Hippocampal formation (tissue), 2 donors: ENCODE measurements around the gene SP7.
"Not testable (repeated sequence)": the region's sequence is repeated elsewhere in the genome, so short reads cannot be mapped to it uniquely, and the experiment has no call there.

Experiments
- DNase-seq, 2 donors: peaks; one replicate each; lab custom pipeline; 2025; lab: John Stamatoyannopoulos, UW

Gene SP7

DNA sequence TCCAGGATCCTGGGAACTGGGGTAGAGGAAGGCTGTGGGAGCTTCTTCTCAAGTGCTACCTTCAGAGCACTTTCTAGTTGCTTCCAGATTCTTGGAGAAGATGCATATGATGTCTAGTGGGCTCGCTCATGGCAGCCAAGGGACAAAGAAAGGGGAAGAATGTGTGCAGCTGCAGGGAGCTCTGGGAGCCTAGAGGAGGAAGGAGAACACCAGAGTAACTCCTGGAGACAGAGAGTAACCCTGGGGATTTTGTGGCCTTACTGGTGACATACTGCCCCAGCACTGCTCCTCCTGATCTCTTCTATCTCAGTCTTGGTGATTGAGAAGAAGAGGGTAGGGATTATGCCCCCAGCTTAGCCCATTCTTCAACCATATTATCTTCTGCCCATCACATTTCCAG, 10.3 kb upstream of the SP7 start:
- DNase-seq = no peak

DNA sequence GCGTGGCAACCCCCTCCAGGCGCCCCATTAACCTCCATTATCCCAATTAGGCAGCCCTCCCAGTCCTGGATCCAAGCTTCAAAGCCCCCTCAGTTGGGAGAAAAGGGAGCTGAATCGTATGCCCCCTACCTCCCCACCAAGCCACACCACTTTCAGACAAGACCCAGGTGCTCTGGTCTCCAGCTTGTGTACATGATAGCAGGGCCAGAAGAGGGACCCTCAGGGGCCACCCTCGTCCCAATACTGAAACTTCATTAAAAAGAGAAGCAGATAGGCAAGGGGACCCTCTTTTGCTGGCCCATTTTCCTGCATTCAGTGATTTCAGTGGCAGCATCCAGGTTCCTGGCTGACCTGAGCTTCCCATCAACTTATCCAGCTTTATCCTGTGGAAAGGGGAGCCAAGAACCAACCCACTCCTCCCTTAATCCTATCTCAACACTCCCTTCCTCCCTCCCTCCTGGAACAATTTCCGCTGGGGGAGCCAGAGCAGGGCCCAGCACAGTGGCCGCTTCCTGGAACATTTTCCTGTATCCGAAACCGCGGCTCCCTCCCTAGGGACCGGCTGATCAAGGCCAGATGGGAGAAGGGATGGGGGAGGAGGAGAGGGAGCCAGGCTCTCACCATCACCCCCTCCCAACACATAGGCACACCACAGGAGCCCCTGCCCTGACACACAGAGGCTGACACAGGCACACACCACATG, 9.5 kb upstream of the SP7 start:
- no peak for DNase-seq

DNA sequence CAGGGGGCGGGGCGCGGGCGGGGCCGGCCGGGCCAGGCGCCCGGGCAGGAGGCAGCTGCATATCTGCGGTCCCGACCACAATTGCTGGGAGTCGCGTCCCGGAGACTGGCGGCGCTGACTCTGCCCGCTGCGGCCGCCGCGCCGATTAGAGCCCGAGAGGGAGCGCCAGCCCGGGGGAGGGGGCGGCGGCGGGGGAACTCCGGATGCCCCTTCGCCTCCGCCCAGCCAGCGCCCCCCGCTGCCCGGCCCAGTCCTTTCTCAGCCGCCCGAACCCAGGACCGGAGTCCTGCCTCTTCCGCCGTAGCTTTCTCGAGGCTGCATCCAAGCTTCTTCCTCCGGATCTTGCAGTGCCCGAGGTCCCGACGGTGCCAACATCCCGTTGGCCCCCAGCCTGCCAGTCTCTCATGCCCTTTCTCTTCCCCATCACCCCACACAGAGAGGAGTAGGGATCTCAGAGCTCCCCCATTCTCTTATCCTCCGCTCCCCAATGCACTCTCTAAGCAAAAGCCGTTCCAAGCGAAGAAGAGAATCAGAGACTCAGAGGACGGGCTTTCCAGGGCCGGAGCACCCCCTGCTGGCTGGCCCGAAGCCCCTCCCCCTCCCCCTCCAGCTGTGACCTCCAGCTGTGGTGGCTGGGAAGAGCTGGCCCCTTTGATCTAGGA, 8.8 kb upstream of the SP7 start:
- peak; percentile 82 to 91 for DNase-seq

DNA sequence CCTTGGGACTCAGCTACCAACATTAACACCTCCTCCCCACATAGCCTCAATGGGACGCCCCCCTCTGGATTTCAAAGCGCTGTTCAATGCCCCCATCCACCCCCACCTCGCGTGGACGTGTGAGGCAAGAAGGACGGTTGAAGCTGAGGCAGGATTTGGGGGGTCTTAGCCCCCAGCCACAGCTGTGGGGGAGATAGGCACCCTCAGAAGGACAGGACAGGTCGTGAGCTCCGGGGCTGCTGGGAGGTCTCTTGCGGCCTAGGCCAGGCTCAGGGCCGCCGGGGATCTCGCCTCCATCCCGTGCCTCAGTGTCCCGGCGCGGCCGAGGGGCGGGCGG, 8.3 kb upstream of the SP7 start:
- DNase-seq = no peak

DNA sequence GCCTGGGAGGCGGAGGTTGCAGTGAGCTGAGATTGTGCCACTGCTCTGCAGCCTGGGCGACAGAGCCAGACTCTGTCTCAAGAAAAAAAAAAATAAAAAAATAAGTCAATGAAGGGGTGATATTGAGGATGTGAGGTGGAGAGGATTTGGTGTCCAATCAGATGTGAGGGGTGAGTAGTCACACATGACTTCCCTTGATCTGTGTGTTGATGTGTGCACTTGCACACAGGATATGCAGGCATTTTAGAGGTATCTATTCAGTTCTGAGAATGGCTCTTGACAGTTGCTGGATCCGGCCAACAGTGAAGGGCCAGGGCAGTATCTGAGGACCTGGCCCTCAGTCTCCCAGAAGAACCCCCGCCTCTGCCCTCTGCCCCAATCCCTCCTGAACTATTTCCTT, 7.8 kb upstream of the SP7 start:
- DNase-seq = no peak

DNA sequence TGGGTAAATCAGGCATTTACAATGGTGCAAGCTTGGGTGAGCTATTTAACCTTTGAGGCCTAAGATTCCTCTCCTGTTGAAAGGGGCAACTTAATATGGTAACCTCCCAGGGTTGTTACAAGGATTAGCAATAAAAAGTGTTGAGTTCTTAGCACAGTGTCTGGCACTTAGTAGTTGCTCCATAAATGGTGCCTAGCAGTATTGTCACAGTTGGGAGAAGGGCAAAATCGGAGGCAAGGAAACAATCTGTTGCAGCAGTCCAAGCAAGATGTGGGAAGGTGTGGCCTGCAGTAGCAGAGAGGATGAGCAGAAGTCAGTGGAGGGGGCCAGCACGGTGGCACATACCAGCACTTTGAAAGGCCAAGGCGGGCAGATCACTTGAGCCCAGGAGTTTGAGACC, 7.3 kb upstream of the SP7 start:
- DNase-seq = no peak

DNA sequence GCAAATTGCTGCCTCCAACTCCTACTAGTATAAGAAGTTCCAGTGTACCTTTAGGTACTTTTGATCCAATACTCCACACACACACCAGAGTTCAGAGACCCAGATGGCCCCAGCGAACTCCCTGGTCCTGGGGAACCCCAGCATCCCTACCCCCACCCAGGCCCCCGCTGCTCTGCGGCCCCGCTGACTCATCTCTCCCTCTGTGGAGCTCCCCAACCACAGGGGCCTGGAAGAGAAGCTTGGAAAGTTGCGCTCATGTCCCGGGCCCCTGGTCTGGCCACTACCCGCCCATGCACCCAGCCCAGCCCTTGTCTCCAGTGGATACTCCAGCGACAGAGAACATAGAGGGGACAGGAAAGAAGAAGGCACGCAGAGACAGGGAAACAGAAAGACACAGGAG, 4.2 kb upstream of the SP7 start:
- DNase-seq = no peak

DNA sequence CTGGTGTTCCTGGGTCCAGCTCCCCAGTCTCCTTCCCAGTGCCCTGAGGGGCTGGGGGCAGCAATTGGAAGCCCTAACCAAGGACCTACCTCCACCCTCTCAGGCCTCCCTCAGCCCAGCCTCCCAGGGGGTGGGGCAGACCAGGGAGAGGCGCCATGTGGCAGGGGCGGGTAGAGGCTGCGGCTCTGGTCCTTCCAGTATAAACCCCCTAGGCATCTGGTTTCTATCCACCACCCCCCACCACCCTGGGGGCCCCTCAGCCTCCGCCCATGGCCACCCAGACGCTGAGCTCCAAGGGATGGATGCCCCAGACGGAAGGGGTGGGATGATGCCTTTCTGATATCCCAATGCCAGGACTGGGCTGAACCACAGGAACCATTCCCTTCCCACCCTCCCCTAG, 2.8 kb upstream of the SP7 start:
- no peak for DNase-seq

DNA sequence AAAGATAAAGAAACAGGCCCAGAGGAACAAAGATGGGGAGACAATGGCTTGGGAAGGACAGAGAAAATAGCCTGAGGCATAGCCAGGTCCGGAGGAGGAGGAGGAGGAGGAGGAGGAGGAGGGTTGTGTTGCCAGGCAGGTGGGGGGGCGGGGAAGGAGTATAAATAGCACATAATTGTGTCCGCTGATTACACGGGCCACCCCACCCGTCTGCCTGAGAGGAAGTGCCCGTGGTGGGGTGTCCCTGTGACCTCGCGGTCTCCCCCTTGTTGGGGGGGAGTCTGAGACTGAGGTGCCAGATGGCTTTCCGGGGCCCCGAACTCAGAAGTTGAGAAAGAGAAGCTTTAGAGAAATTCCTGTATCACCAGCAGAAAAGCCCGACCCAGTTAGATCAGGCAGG, 1.9 kb upstream of the SP7 start:
- no peak for DNase-seq

DNA sequence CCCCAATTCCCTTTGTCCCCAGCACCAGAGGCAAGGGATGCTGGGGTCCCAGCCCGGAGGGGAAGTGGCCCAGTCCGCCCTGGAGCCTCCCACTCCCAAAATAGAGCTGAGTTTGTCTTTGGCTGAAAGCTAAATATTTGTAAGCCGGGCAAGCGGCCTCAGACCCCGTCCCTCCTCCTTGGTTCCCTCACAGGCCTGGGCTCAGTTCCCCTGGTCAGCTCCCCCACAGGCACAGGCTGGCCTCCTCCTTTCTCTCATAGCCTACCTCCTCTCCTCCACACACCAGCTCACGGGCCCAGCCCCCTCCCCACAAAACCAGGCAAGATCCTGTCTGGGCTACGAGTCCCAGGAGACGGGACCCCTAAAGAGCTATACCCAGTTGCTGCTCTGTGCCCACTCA, 1.3 kb downstream of the SP7 start:
- DNase-seq = no peak

DNA sequence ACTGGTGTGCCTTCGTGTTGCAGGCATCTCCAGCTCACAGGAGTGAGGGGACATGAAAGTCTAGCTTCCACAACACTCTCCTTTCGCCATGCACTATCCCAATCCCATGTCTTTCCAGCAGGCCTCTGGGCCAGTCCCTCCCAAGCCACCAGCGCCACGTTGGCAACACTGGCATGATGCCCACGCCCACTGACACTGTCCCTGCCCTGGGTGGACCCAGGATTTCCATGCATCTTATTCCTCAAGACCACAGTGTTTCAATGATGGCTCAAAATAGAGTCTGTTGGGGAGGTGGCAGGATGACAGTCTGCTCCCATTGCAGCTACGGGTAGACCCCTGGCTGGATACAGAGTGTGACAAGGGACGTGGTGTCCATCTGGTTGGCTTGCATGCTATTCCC, 2.3 kb downstream of the SP7 start:
- no peak for DNase-seq

DNA sequence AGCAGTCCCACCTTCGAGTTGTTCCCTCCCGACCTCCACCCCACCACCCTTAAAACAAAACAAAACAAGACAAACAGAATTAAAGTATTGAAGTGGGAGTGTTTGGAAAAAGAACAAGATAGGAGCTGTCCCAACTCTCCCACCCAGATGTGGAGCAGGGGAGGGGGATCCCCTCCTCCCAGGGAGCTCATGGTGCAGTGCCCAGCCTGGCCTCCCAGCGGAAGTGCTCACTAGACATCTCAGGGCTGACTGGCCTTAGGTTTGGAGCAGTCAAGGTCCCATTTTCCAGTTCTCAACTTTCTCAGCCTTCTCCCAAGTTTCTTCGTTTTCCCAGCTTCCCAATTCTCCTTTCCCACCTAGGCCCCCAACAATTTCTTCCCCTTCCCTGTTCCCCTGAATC, 2.9 kb downstream of the SP7 start:
- DNase-seq = no peak

DNA sequence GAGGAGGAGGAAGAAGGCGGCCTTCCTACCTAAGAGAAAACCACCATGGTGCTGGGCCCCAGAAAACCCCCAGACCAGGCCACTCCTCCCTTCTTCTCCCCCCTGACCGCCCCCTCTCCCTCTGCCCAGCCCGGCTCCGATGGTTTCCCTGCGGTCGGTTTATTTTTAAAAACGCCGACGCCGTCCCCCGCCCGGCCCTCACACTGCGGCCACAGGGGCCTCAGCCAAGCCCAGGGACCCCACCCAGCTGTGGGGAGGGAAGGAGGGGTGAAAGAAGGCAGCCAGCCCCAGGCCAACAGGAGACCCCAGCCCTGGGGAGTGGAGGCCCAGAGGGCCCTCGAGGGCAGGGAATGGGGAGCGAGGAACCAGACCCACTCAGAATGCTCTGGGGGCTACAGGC, 3.4 kb downstream of the SP7 start:
- DNase-seq = no peak

DNA sequence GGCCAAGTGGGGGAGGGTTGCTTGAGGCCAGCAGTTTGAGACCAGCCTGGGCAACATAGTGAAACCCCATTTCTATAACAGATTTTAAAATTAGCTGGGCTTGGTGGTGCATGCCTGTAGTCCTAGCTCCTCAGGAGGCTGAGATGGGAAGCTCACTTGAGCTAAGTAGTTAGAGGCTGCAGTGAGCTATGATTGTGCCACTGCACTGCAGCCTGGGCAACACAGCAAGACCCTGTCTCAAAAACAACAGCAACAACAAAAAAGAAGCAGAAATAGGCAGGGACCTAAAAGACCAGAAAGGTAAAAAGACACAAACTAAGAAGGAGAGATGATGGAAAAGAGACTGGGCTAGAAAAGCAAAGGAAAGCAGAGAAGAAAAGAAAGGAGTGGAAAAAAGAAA, 3.8 kb downstream of the SP7 start:
- DNase-seq = not testable (repeated sequence)

DNA sequence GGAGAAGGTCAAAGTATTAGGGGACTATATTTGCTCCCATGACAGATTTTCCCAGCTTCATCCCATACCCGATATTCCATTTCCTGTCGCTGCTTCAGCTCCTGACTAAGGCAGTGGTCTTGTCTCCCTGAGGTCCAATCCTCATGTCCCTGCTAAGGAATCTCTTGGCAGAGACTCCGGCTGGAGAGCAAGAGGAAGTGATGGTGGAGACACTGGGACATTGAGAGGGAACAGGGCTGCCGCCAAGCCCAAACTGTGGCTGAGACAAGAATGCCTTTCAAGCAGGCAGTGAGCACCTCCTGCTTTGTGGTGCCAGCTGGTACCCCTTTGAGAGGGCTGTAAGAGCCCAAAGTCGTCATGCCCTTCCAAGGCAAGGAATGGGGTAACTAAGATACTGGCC, 5.5 kb downstream of the SP7 start:
- DNase-seq = no peak

DNA sequence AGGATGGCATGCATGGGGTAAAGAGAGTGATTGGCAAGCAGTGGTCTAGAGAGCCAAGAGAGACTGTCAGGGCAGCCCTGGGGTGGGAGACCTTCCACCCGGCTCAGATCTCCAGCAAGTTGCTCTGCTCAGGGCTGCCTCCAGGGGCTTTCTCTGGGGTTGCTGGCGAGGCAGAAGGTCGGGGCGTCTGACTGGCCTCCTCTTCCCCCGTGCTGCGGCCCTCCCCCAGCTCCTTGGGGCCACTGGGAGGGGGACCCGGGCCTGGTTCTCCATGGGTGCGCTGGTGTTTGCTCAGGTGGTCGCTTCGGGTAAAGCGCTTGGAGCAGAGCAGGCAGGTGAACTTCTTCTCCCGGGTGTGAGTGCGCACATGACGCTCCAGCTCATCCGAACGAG, 8.1 kb downstream of the SP7 start:
- DNase-seq = no peak

DNA sequence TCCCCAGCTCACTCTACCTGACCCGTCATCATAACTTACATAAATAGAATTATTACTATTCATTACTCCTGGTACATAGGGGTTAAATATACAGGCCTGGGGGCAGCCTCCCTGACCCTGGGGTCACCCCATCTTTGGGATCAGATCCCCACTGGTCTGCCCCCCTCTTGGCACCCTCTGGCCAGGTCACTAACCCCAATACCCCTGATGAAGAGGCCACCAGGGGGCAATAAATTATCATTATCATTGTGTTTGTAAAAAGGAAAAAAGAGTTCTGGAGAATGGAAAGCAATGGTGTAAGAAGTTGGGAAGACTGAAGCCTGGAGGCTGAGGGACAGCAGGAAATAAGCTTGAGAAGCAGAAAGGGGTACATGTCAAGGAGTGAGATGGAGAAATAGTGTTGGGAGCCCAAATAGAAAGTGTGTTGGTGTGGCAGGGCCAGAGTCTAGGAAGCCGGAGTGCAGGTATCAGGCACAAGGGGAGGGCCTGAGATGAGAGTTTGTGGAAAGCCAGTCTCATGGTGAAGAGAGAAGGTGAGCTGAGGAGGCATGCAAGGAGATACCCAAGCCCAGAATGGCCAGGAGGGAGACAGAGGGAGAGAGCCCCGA, 8.6 kb downstream of the SP7 start:
- no peak for DNase-seq

DNA sequence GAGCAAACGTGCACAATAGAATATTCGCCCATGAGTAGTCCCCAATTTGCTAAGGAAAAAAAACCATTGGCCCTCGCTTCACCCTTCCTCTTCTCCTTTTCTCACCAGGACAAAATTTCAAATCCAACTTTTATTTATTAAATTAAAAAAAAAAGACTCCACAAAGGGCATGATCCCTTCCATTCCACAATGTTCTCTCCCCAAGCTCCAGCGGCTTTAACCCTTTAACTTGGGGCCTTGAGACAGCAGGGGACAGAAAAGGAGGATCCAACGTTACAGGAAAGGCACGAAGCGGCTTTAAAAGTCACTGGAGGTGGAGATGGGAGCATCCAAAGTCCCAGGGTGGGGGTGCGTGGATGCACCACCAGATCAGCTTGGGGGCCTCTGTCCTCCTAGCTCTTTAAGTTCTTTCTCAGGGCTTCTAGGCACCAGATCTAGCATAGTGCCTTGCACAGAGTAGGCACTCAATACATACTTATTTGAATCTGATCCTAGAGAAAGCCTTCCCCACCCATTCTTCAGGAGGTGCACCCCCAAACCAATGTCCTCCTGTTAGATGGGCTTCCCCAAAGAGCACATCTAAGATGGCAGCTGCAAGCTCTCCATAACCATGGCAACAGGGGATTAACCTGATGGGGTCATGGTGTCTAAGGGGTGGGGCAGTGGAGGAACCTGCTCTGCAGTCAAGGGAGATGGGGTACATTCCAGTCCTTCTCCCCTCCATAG, 9.5 kb downstream of the SP7 start:
- no peak for DNase-seq

DNA sequence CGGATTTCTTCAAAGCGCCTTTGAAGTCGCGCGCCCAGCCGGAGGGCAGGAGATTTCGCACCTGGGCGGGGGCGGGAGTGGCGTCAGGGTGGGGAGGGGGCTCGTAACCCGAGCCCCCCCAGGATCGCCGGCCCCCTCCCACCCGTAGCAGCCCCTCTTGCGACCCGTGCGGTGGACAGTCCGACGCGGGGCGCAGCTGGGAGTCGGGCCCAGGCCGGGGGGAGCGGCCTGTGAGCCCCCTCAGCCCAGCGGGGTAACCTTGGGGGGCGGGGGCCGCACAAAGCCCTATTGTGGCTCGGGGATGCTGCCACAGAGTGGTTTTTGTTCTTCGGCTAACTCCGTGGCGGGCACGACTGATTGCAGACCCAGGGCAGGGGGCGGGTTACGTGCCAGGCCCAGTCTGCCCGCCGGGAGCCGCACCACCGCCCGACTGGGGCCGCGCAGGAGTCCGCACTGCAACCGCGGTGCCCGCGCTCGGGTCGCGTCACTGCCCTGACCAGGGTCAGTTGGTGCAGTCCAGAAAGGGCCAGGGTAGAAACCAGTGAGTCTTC, 10.6 kb downstream of the SP7 start:
- DNase-seq = peak; percentile 84 to 89

DNA sequence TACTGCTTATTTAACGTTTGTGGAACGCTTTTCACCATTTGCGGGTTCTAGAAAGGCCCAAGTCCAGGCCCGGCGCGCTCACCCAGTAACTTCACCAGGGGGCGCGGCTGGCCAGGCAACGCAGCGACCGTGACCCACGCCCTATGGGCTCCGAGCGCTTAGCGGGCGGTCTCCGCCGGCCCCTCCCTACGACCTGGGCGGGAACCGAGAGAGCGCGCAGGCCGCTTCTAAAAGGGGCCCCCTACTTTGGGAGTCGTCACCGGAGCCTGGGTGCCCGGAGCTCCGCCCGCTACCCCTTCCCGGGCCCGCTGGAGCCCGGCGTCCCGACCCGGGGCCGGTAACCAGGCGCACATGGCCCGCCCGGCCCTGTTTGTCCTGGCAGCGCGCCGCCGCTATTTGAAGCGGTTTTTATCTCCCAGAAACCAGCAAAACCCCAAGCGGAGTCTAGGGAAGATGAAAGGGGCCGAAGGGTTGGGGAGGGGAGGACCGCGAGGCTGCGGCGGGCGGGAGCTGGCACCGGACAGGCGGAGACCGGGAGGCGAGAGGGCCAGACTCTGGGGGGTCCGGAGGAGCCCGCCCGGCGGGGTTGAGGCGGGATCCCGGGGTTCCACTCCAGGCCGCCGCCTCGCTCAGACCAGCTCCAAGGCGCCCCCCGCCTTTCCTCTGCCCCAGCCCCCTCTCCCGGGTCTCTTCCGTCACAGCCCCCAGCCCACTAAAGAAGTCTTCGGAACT, 11.2 kb downstream of the SP7 start:
- DNase-seq = peak; percentile 91

DNA sequence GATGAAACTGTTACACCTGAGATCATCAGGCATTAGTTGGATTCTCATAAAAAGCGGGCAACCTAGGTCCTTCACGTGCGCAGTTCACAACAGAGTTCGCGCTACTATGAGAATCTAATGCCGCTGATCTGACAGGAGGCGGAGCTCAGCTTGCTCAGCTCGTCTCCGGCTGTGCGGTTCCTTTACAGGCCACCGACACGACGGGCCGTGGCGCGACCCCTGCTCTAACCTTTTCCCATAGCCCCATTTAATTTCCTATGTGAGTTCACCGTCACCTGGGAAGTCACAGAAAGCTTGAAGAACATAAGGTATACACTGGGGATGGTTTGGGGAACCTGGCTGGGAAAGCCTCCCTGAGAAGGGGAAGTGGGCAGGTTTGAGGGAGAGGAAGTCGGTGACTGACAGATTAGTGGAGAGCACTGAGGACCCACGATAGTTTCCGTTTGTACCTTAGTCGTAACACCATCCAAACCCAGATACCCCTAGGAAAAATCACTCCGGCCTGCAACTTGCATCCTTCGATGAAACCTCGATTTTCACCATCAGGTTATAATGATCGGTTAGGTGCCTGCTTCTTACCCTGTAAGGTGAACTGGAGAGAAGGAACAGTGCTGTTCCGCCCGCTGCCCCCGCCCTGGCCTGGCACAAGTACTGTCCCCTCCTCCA, 11.9 kb downstream of the SP7 start:
- peak in 1 of 2 donors; percentile 42 for DNase-seq
